HG03159 (cell line): ENCODE measurements around the gene NANOG.
"Not testable (repeated sequence)": the region's sequence is repeated elsewhere in the genome, so short reads cannot be mapped to it uniquely, and the experiment has no call there.

Source experiments
- ATAC-seq: cut with Tn5 transposase; IDR thresholded peaks from one replicate; pipeline ENCODE4 v1.9.1; 2021; ENCODE audit warnings: mild to moderate bottlenecking, moderate library complexity; ENCODE audit not compliant: unreplicated experiment

NANOG gene

DNA sequence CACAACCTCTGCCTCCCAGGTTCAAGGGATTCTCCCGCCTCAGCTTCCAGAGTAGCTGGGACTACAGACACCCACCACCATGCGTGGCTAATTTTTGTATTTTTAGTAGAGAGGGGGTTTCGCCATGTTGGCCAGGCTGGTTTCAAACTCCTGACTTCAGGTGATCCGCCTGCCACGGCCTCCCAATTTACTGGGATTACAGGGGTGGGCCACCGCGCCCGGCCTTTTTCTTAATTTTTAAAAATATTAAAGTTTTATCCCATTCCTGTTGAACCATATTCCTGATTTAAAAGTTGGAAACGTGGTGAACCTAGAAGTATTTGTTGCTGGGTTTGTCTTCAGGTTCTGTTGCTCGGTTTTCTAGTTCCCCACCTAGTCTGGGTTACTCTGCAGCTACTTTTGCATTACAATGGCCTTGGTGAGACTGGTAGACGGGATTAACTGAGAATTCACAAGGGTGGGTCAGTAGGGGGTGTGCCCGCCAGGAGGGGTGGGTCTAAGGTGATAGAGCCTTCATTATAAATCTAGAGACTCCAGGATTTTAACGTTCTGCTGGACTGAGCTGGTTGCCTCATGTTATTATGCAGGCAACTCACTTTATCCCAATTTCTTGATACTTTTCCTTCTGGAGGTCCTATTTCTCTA, at the start of gene NANOG:
Gene NANOG (plus strand): TSS at position 519 of the 645 bp plus-strand sequence. CDS start 213 bp downstream, outside the sequence.
- ATAC-seq, result not testable (repeated sequence)

- ATAC-seq, result no peak
These were observed 42.0 kb upstream of the NANOG start, which contains the start of gene CLEC4C for GRCh38 chr12:7747246-7747645. Gene CLEC4C, minus strand, starts transcription at chr12:7747375. Its CDS starts 27 bp downstream, at chr12:7747348.

GRCh38 chr12:7748852-7749251, 40.4 kb upstream of the NANOG start:
- ATAC-seq, result no peak

GRCh38 chr12:7749442-7749841, 39.8 kb upstream of the NANOG start:
- ATAC-seq, result no peak

- ATAC-seq, result no peak
These were observed 38.9 kb upstream of the NANOG start for GRCh38 chr12:7750350-7750749.

DNA sequence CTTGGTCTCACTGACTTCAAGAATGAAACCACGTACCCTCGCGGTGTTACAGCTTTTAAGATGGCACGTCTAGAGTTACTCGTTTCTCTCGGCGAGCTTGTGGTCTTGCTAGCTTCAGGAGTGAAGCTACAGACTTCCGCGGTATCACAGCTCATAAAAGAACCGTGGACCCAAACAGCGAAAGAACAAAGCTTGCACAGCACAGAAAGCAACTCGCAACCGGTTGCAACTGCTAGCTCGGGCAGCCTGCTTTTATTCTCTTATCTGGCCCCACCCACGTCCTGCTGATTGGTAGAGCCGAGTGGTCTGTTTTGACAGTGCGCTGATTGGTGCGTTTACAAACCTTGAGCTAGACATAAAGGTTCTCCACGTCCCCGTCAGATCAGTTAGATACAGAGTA, 37.8 kb upstream of the NANOG start:
- ATAC-seq, result no peak

- not testable (repeated sequence) for ATAC-seq
These were observed 37.0 kb upstream of the NANOG start for GRCh38 chr12:7751941-7752922.

DNA sequence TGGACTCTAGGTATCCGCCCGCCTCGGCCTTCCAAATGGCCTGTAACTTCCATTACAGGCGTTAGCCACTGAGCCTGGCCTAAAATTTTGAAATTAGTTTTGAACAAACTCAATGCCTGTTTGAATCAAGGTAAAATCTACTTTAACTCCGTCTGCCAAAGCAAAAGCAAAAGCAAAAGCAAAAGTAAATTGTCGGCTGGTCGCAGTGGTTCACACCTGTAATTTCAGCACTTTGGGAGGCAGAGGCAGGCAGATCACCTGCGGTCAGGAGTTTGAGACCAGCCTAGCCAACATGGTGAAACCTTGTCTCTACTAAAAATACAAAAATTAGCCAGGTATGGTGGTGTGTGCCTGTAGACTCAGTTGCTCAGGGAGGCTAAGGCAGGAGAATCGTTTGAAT, 33.5 kb upstream of the NANOG start:
- not testable (repeated sequence) for ATAC-seq

DNA sequence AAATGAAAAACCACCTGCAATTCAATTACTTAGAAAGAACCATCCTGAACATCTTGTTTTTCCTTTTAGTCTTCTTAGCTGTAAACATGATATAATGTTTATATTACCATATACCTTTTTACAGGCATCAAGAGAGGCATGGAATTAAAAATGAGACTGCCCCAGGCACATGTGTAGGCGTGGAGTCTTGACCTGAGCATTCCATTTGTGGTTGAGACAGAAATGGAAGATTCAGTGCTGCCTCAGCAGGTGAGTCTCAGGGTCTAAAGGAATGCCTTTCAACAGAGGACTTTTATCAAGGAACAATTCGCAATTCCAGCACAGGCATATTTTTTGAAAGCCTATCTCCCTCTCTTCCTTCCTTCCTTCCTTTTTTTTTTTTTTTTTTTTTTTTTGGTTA, 32.2 kb upstream of the NANOG start:
- no peak for ATAC-seq

- no peak for ATAC-seq
These were observed 30.4 kb upstream of the NANOG start for GRCh38 chr12:7758766-7759140.

DNA sequence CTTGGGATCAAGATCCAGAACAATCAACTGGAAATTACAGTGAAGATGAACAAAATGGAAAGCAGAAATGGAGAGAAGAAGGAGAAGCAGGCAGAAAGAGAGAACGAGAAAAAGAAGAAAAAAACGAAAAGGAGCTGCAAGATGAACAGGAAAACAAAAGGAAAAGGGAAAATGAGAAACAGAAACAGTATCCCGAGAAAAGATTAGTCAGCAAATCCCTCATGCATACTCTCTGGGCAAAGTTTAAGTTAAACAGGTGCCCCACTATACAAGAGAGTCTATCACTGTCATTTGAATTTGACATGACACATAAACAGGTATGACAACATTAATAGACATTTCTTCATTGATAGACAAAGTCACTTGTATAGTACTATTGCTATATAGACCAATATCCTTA, 19.2 kb upstream of the NANOG start:
- no peak for ATAC-seq

DNA sequence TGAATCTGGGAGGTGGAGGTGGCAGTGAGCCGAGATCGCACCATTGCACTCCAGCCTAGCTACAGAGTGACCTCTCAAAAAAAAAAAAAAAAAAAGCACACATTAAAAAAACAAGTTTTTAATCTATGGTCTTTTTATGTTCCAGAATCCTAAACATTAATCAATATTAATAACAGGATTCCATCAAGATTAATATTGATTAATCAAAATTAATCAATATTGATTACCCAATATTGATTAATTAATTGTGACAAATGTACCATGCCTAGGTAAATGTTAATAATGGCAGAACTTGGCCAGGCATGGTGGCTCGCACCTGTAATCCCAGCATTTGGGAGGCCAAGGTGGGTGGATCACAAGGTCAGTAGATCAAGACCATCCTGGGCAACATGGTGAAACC, 7.9 kb upstream of the NANOG start:
- no peak for ATAC-seq

- ATAC-seq, result no peak
These were observed 7.1 kb upstream of the NANOG start for GRCh38 chr12:7782055-7782454.

DNA sequence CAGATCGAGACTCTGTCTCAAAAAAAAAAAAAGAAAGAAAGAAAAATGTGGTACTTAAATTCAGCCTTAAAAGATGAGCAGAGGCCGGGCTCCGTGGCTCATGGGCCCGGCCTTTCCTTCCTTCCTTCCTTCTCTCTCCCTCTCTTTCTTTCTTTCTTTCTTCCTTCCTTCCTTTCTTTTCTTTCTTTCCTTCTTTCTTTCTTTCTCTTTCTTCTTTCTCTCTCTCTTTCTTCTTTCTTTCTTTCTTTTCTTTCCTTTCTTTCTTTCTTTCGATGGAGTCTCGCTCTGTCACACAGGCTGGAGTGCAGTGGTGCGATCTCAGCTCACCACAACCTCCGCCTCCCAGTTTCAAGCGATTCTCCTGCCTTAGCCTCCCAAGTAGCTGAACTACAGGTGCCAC, 5.8 kb upstream of the NANOG start:
- ATAC-seq, result not testable (repeated sequence)

DNA sequence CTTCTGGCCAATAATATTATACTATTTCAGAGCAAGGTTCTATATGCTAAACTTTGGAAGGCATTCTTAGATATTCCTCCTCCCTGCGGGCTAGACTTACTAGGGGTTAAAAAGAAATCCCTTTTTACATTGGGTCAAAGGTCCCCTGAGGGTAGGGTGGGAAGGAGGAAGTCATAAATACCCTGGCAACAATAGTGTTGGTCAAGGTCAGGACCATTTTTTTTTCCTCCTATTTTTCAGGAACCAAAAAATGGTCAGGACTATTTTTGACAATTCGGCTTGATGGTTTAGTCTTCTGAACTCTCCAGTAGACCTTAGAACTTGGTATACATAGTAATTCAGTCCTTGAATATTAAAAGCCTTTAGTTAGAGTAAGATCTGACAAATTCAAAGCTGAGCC, 4.5 kb upstream of the NANOG start:
- no peak for ATAC-seq

GRCh38 chr12:7787574-7788293, 1.5 kb upstream of the NANOG start:
- ATAC-seq, result no peak

DNA sequence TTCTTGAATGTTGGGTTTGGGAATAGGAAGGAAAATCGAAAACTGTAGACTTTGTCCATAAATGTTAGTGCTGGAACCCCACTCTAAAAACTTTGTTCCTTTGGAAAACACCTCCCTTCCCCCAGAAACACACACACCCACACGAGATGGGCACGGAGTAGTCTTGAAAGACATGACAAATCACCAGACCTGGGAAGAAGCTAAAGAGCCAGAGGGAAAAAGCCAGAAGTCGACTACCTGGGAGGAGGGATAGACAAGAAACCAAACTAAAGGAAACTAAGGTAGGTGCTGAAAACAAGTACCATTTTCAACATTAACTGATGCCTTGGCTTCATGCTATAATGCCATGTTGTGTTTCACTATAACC, 925 bp upstream of the NANOG start:
- no peak for ATAC-seq

GRCh38 chr12:7793211-7793610, 4.0 kb downstream of the NANOG start:
- ATAC-seq, result no peak

DNA sequence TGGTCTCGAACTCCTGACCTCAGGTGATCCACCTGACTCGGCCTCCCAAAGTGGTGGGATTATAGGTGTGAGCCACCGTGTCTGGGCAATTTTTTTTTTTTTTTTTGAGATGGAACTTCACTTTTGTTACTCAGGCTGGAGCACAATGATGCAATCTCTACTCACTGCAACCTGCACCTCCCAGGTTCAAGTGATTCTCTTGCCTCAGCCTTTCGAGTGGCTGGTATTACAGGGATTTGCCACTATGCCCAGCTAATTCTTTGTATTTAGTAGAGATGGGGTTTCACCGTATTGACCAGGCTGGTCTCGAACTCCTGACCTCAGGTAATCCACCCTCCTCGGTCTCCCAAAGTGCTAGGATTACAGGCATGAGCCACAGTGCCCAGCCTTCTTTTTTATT, 8.1 kb downstream of the NANOG start:
- ATAC-seq, result not testable (repeated sequence)

DNA sequence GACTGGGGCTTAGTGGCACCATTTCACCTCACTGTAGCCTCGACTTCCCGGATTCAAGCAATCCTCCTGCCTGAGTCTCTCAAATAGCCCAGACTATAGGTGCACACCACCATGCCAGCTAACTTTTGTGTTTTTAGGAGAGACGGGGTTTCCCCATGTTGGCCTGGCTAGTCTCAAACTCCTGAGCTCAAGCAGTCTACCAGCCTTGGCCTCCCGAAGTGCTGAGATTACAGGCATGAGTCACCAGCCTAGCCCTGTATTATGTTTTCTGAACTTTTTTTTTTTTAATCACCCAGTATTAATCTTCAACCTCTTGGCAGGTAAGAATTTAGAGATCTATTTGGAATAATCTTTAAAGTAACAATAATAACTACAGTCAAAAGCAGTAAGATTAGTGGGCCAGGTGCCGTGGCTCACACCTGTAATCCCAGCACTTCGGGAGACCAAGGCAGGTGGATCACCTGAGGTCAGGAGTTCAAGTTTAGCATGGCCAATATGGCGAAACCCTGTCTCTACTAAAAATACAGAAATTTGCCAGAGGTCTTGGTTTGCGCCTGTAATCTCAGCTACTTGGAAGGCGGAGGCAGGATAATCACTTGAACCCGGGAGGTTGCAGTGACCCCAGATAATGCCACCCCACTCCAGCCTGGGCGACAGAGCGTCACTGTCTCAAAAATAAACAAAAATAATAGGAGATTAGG, 8.6 kb downstream of the NANOG start:
- ATAC-seq, result no peak
